Measurements from ENCODE around the gene TENM4.

- TF ChIP-seq, protein P1, sequence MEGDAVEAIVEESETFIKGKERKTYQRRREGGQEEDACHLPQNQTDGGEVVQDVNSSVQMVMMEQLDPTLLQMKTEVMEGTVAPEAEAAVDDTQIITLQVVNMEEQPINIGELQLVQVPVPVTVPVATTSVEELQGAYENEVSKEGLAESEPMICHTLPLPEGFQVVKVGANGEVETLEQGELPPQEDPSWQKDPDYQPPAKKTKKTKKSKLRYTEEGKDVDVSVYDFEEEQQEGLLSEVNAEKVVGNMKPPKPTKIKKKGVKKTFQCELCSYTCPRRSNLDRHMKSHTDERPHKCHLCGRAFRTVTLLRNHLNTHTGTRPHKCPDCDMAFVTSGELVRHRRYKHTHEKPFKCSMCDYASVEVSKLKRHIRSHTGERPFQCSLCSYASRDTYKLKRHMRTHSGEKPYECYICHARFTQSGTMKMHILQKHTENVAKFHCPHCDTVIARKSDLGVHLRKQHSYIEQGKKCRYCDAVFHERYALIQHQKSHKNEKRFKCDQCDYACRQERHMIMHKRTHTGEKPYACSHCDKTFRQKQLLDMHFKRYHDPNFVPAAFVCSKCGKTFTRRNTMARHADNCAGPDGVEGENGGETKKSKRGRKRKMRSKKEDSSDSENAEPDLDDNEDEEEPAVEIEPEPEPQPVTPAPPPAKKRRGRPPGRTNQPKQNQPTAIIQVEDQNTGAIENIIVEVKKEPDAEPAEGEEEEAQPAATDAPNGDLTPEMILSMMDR (IDR thresholded peaks at IDR 0.05 in 4 of 5, conservative IDR thresholded peaks at IDR 0.05 in 1 of 5), result no peak
- no peak for TF ChIP-seq POLR2A (IDR thresholded peaks at IDR 0.05)
Measured at GRCh38 chr11:79173615-79174014, 267.2 kb downstream of the TENM4 start.

All from gastrocnemius medialis (tissue), 4 donors.